CD4-positive, alpha-beta T cell treated with Interleukin-2 at 100 ng/mL for 4 hours (primary cell): ENCODE results near the gene EDC3.

ENCODE experiments used
- DNase-seq: peaks from one replicate; pipeline ENCODE4 v3.0.0-alpha.2; 2020; ENCODE audit warnings: low spot score

The EDC3 gene

GRCh38 chr15:74626336-74626735 is 69.5 kb downstream of the EDC3 start:
- DNase-seq: no peak

GRCh38 chr15:74625693-74626092 is 70.1 kb downstream of the EDC3 start:
- no peak for DNase-seq

GRCh38 chr15:74624020-74624602 is 71.7 kb downstream of the EDC3 start:
- no peak for DNase-seq

GRCh38 chr15:74622758-74623157 is 73.1 kb downstream of the EDC3 start:
- no peak for DNase-seq

GRCh38 chr15:74621936-74622335 is 73.9 kb downstream of the EDC3 start:
- no peak for DNase-seq

- no peak for DNase-seq
Observed at GRCh38 chr15:74621546-74621920, 74.3 kb downstream of the EDC3 start.

GRCh38 chr15:74620636-74621545 is 74.9 kb downstream of the EDC3 start:
- DNase-seq: peak; percentile 79

- DNase-seq: no peak
Observed at GRCh38 chr15:74619916-74620635, 75.7 kb downstream of the EDC3 start.

GRCh38 chr15:74618841-74619596 is 76.8 kb downstream of the EDC3 start:
- DNase-seq: no peak

GRCh38 chr15:74616996-74617395 is 78.8 kb downstream of the EDC3 start:
- no peak for DNase-seq

GRCh38 chr15:74616366-74616939 is 79.4 kb downstream of the EDC3 start:
- DNase-seq: peak; percentile 55

GRCh38 chr15:74615508-74616365 is 80.1 kb downstream of the EDC3 start, which contains the start of gene CLK3:
Gene CLK3 (plus strand): TSS chr15:74615836. CDS start chr15:74619197, 3,361 bp downstream.
- peak; percentile 95 for DNase-seq

- peak; percentile 93 for DNase-seq
Observed at GRCh38 chr15:74614744-74615507, 80.9 kb downstream of the EDC3 start.

GRCh38 chr15:74613953-74614743 is 81.7 kb downstream of the EDC3 start:
- no peak for DNase-seq

- no peak for DNase-seq
Observed at GRCh38 chr15:74613089-74613952, 82.5 kb downstream of the EDC3 start.

- DNase-seq: no peak
Observed at GRCh38 chr15:74612677-74613076, 83.1 kb downstream of the EDC3 start.

- no peak for DNase-seq
Observed at GRCh38 chr15:74611834-74612233, 84.0 kb downstream of the EDC3 start.

- DNase-seq: no peak
Observed at GRCh38 chr15:74611341-74611740, 84.5 kb downstream of the EDC3 start.
